Mesothelial cell of epicardium (in vitro differentiated cells): Measurements from ENCODE around the gene HYAL2. TPM values are rescaled to one million over a fixed set of nuclear protein-coding genes. Genes with fewer than 3 reads are reported as not detected.

Experiments used
- DNase-seq, 2 experiments: peaks; one replicate each; pipeline ENCODE4 v3.0.0; 2021; ENCODE audit warnings: low spot score in 2 of 2; ENCODE audit not compliant: unreplicated experiment in 2 of 2
- H3K27ac Mint-ChIP-seq: 2 replicates; pipeline ENCODE4 v1.8.0; 2021; ENCODE audit warnings: mixed read lengths
- H3K27me3 Mint-ChIP-seq: 2 replicates; pipeline ENCODE4 v1.8.0; 2021; ENCODE audit warnings: low read depth, mixed read lengths
- H3K36me3 Mint-ChIP-seq: 2 replicates; pipeline ENCODE4 v1.8.0; 2021; ENCODE audit warnings: mixed read lengths
- H3K4me1 Mint-ChIP-seq: 2 replicates; pipeline ENCODE4 v1.8.0; 2021; ENCODE audit warnings: mixed read lengths
- H3K4me3 Mint-ChIP-seq: 2 replicates; pipeline ENCODE4 v1.8.0; 2021; ENCODE audit warnings: mild to moderate bottlenecking, moderate library complexity, mixed read lengths
- H3K9me3 Mint-ChIP-seq: 2 replicates; pipeline ENCODE4 v1.8.0; 2021; ENCODE audit warnings: mixed read lengths
- CTCF ChIP-seq: fragments of 200-600 bp; sonication (generic); IDR thresholded peaks from one replicate; pipeline ENCODE4 v1.5.0; 2021; ENCODE audit warnings: antibody characterized with exemption; ENCODE audit not compliant: unreplicated experiment
- total RNA-seq: library from RNA; stranded (reverse); gene quantifications from 3 replicates; pipeline ENCODE4 v1.2.1, GENCODE V29; 2021

Gene HYAL2
- total RNA-seq, 1 donor from 2014 or later, result 75.1 TPM

GRCh38 chr3:50330330-50330729 is 7.8 kb upstream of the HYAL2 start:
- peaks cover 5% of the 10 kb centered on the region for H3K36me3 Mint-ChIP-seq
- no peaks in the 10 kb centered on the region for H3K9me3 Mint-ChIP-seq
- peaks cover 24% of the 10 kb centered on the region for H3K4me1 Mint-ChIP-seq
- no peak overlapping the region for H3K27ac Mint-ChIP-seq
- TF ChIP-seq CTCF, result no peak
- DNase-seq, result no peak
- H3K27me3 Mint-ChIP-seq, result no peaks in the 10 kb centered on the region
- no peak overlapping the region for H3K4me3 Mint-ChIP-seq

GRCh38 chr3:50327943-50328691 is 5.6 kb upstream of the HYAL2 start, which contains the start of gene TUSC2:
TSS of gene TUSC2 (minus strand) at chr3:50328223. CDS start at chr3:50328099, 124 bp downstream.
- Mint-ChIP-seq H3K9me3 (no peaks in the 10 kb centered on the region), H3K27ac (peak within 1 kb of the TSS; percentile 90), H3K4me1 (peaks cover 20% of the 10 kb centered on the region), H3K27me3 (no peaks in the 10 kb centered on the region), H3K4me3 (peak within 1 kb of the TSS; percentile 90), H3K36me3 (peaks cover 5% of the 10 kb centered on the region)
- TF ChIP-seq CTCF, result no peak
- DNase-seq, result peak; percentile 91 to 94

- no peak for TF ChIP-seq CTCF
- Mint-ChIP-seq H3K27me3 (no peaks in the 10 kb centered on the region), H3K27ac (no peak overlapping the region), H3K9me3 (no peaks in the 10 kb centered on the region), H3K4me1 (peaks cover 28% of the 10 kb centered on the region), H3K4me3 (peak overlapping the region; percentile 90), H3K36me3 (peaks cover 5% of the 10 kb centered on the region)
- DNase-seq, result no peak
Measured at GRCh38 chr3:50327129-50327528, 4.6 kb upstream of the HYAL2 start.

- Mint-ChIP-seq H3K27me3 (no peaks in the 10 kb centered on the region), H3K4me1 (peaks cover 28% of the 10 kb centered on the region), H3K4me3 (peak overlapping the region; percentile 90), H3K36me3 (peaks cover 5% of the 10 kb centered on the region), H3K27ac (no peak overlapping the region), H3K9me3 (no peaks in the 10 kb centered on the region)
- DNase-seq, result no peak
- TF ChIP-seq CTCF, result no peak
Measured at GRCh38 chr3:50326182-50326541, 3.6 kb upstream of the HYAL2 start.

GRCh38 chr3:50325497-50326181 is 3.1 kb upstream of the HYAL2 start:
- H3K36me3 Mint-ChIP-seq, result peaks cover 4% of the 10 kb centered on the region
- no peak overlapping the region for H3K27ac Mint-ChIP-seq
- TF ChIP-seq CTCF, result no peak
- peaks cover 28% of the 10 kb centered on the region for H3K4me1 Mint-ChIP-seq
- H3K27me3 Mint-ChIP-seq, result no peaks in the 10 kb centered on the region
- no peak for DNase-seq
- H3K4me3 Mint-ChIP-seq, result no peak overlapping the region
- no peaks in the 10 kb centered on the region for H3K9me3 Mint-ChIP-seq
